ENCODE measurements around the gene UHRF1.

DNA sequence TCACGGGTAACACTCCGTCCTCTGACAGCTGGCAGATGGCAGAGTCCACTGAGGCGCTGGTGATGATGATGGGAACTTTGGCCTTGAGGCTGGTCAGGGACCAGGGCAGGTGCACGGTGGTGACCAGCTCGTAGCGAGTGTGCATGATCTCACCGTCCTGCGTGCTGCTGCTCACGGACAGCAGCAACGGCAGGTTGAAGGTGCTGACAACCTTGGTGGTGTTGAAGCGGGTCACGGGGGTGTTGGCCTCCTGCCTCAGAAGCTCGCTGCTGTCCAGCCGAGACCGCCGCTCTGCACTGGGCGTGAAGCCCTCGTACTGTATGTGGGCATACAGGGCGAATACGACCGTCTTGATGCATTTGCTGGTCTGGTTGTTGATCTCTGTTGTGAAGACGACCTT is 18.2 kb upstream of the UHRF1 start:
- TF ChIP-seq, protein P1, sequence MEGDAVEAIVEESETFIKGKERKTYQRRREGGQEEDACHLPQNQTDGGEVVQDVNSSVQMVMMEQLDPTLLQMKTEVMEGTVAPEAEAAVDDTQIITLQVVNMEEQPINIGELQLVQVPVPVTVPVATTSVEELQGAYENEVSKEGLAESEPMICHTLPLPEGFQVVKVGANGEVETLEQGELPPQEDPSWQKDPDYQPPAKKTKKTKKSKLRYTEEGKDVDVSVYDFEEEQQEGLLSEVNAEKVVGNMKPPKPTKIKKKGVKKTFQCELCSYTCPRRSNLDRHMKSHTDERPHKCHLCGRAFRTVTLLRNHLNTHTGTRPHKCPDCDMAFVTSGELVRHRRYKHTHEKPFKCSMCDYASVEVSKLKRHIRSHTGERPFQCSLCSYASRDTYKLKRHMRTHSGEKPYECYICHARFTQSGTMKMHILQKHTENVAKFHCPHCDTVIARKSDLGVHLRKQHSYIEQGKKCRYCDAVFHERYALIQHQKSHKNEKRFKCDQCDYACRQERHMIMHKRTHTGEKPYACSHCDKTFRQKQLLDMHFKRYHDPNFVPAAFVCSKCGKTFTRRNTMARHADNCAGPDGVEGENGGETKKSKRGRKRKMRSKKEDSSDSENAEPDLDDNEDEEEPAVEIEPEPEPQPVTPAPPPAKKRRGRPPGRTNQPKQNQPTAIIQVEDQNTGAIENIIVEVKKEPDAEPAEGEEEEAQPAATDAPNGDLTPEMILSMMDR (IDR thresholded peaks at IDR 0.05): no peak
- TF ChIP-seq POLR2A (IDR thresholded peaks at IDR 0.05): no peak
